NAMALWA (cell line): ENCODE results near the gene CLCA1.
A peak's percentile ranks its signal among the peaks of the same experiment; 100 is the strongest.

Experiments
- DNase-seq: peaks from one replicate; pipeline ENCODE4 v3.0.0-alpha.2; 2015; ENCODE audit warnings: low spot score

The CLCA1 gene

DNA sequence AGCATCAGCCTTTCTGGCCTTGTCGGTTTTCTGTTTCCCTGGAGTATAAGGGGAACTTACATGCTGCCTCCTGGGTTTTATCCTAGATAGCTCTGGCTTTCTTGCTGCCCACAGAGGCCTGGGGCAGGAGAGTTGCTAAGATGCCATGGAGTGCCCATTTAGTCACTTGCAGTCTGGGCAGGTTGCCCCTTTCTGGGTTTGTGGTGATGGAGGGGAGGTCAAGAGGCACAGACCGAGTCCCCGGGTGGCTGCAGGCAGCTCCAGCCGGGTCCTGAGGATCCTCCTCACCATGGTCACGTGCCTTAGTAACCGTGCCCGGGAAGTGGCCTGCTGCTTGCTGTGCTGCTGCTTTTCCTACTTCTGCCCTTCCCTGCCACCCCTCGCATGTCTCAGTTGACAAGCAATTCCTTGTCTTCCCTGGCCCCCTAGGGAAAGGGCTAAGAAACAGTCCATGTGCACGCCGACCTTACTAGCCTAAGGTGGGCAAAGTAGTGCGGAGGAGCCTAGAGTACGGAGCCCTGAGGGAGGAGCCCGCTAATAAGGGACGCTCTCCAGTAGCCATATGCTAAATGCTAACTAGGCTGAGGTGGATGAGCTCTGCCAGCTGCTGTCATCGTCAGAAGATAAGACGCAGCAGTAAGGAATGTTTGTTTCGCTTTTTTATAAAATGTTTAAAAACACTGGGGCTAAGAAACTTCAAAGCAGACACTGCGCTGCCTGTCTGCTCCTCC lies 34.8 kb downstream of the CLCA1 start:
- DNase-seq = no peak

DNA sequence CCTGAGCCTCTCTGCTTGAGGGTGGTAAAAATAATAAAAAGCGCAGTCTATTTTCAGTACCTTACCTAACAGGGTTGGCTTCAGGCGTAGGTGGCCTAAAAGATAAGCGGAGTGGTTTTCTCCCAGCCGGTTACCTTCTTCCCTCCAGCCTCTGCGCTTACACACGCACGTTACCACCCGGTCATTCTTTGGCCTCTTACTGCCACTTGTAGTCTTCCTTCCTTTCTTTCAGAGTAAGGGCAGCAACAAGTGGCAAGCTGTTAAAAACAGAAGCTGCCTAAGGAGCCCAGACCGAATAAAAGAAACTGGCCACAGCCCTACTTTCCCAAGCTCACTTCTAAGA lies 35.4 kb downstream of the CLCA1 start:
- DNase-seq = no peak

DNA sequence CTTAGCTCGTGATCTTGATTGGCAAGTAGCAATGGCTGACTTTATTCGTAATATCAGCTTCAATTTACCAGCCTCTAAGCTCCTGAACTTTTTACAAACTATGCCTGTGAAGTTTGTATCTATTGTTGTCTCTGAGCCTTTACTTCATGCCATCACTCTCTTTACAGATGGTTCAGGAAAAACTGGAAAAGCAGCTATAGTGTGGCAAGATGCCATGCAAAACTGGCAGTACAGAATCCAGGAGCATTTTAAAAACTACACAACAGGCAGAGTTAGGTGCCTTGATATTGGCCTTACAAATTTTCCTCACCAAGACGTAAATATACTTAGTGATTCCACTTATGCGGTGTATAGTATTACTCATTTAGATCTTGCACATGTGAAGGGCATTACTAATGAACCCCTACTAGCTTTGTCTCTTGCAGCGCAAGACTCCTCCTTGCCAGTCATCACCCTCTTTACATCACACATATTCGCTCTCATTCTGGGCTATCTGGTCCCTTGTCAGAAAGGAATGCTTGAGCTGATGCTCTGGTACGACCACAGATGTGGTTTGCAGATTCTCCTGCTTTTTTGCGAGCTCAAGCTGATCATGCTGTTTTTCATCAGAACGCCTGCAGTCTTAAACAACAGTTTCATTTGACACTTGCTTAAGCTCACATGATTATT lies 36.3 kb downstream of the CLCA1 start:
- DNase-seq = no peak

DNA sequence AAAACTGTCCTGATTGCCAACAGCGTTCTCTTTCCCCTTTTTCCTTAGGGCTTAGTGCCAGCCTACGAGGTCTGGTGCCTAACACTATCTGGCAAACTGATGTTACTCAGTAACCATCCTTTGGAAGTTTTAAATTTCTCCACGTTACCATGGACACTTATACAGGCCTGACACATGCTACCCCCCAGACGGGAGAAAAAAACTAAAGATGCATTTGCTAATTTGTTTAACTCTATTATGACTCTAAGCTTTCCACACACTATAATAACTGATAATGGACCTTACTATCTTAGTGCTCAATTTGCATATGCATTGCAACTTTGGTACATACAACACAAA lies 36.8 kb downstream of the CLCA1 start:
- DNase-seq = no peak

DNA sequence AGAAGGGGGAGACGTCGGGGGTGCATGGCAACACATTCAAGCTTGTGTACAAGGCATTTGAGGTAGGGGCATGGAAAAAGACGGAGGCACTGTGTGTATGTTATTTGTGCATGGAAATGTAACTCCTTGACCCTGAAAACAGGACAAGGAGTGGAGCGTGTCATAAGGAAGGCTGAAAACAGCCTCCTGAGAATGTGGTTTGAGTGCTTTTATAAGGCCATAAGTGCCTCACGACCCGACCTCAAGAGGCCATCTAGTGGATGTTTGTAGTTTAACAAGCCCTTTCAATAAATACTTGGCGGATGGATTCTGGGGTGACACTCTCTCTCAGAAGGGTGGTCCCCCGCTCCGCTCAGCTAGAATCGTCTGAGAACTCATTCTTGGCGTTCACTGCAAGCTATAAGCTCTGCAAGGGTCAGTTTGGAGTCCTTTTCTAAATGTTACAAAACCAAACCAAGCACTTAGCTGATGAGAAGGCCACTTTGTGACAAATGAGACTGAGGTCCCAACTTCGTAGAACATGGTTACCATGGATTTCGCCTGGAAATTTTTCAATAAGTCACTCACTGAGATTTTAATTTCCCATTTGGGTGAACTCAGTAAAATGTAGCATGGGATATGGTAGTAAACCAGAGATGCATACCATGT lies 39.3 kb downstream of the CLCA1 start:
- peak; percentile 54 for DNase-seq

DNA sequence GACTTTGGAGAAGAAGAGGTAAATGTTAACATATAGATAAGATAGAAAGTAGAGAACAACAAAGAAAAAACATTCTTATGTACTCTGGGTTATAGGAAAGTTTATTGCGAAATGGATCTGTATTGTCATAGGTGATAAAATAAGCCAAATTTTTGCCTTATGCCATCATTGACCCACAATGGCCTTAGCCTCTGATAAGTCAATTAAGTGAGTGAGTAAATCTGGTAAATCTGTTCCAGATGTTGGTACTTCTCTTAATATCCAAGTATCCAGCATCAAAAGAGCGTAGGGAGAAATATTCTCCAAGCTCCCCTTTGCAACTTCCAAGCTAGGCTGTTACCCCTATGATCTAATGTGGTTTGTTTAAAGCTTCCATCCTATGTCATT lies 39.8 kb downstream of the CLCA1 start:
- no peak for DNase-seq

DNA sequence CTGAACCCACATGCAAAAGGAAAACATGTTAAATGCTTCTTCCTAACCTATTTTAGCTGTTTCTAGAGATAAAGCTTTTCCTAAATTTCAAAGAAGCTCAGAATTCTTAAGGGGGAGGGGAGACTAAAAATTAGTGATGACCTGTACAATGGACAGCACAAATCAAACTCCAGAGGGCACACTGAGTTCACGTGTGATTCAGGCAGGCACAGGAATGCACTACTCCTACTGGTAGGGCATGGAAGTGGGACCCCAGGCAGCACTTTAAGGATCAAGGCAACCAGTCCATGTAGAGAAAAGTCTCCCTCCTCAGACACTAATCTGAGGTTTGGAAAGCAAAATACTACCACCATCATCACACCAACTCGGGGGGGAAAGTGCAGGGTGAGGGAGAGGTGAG lies 46.9 kb downstream of the CLCA1 start:
- DNase-seq = peak; percentile 35

DNA sequence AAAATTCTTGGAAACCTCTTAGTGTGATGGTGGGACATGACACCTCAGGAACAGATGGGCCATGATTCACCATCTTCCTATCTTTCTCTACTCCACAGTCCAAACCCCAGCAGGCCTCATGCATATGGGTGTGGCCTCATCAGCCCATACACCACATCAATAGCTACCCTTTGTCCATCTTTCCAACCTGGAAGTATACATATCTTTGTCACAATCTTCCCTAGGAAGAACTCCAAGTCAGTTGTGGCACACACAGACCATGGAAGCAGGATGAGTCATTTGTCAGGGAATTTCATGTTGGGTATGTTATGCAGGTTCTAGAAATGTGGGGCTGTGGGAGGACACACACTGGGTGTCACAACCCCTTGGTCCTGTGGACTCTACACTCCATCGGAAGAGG lies 47.6 kb downstream of the CLCA1 start:
- DNase-seq = no peak

DNA sequence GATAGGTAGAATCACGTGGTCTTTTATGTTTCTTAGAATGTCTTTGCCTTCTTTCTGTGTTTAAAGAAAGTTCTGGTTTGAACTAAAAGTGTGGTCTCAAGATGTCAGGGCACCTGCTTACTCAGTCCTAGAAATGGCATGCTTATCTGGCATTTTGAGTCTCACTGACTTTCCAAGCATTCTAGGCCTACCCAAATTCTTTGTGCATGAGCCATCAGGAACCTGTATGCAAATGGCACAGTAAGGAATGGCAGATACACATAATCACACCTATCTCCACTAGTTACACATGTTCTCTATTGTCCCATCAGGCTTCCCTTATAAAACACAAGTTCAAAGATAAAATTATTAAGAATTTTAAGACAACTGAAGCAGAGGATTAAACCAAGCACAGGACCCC lies 48.6 kb downstream of the CLCA1 start:
- DNase-seq = no peak

DNA sequence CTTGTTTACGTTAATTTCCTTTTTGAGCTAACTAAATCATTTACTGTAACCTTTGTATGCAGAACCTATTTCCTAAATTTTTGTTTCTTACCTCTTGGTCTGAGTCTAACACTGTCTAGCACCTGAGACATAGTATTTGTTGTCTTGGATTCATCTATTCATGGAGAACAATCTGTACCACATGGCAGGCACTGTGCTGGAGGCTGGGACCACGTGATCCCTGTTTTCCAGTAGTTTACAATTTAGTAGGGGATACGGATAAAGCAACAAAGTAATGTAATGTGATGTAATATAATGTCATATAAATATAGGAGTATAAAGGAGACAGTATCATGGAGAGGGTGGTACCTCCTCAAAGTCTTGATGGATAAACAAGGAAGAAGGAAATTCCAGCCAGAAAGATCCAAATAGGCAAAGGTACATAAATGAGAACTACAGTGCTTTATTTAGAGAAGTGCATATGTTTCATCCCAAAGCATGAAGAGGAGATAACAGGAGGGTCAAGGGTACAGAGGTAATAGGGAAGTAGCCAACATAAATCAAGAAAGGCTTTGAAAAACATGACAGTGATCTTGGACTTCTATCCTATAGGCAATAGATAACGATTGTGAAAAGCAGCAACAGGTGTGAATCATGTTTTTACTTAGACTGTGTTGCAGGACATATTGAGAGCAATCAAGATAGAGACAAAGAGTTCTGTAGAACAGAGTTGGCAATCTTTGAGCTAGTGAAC lies 52.2 kb downstream of the CLCA1 start:
- DNase-seq = no peak

DNA sequence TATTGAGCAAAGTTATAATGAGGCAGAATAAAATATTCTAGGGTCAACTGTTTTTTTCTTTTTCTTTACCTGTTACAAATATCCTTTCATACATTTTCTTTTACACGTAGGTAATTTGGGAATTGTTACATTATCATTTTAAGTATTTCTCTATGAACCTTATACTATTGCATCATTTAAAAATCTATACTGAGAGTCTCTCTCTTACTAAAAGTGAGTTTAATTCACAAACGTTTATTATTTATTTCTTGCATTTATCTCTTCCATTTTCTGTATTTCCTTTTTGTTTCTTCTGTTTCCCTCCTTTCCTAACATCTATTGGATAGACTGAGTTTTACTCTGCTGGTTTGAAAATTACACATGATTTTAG lies 52.8 kb downstream of the CLCA1 start:
- DNase-seq = no peak

DNA sequence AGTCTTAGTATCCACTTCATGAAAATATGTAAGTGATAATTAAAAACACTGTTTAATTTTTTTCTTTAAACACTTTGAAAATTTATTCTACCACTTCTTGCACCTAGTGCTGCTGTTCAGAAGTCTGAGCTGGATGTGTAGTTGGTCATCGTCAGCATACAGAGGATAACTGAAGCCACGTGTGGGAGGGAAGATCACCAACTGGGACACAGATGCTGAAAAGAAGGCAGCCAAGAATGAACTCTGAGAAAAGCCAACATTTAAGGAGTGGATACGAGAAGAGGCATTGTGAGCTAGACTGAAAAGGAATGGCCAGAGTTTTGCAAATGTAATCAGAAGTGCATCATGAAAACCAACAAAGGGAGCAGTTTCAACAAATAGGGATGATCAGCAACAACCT lies 53.5 kb downstream of the CLCA1 start:
- DNase-seq = no peak

DNA sequence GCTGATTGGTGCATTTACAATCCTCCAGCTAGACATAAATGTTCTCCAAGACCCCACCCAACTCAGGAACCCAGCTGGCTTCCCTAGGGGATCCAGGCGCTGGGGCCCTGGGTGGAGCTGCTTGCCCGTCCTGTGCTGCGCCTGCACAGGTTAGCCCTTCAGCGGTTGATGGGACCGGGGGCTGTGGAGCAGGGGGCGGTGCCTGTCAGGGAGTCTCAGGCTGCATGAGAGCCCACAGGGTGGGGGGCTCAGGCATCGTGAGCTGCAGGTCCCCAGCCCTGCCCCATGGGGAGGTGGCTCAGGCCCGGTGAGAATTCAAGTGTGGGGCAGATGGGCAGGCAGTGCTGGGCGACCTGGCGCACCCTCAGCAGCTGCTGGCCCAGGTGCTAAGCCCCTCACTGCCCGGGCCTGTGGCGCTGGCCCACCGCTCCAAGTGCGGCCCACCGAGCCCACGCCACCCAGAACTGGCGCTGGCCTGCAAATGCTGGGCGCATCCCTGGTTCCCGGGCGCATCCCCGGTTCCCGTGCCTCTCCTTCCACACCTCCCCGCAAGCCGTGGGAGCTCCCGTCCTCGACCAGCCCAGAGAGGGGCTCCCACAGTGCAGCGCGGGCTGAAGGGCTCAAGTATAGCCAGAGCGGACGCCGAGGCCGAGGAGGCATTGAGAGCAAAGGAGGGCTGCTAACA lies 55.1 kb downstream of the CLCA1 start:
- no peak for DNase-seq

DNA sequence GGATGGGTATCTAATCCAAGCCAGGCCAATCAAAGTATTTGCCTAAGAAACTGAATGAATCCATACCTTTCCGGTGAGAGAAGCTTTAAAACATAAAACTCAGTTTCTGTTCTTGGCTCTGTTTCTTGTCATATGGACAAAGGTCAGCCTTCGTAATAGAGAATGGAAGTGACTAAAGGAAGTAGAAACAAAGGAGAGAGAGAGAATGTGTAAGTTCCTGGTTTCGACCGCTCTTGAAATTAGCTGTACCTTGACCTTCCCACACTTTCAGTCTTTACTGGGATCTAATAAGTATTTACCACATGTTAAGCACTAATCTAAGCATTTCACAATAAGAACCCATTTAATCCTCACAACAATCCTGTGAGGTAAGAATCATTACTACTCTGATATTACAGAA lies 58.6 kb downstream of the CLCA1 start:
- no peak for DNase-seq

DNA sequence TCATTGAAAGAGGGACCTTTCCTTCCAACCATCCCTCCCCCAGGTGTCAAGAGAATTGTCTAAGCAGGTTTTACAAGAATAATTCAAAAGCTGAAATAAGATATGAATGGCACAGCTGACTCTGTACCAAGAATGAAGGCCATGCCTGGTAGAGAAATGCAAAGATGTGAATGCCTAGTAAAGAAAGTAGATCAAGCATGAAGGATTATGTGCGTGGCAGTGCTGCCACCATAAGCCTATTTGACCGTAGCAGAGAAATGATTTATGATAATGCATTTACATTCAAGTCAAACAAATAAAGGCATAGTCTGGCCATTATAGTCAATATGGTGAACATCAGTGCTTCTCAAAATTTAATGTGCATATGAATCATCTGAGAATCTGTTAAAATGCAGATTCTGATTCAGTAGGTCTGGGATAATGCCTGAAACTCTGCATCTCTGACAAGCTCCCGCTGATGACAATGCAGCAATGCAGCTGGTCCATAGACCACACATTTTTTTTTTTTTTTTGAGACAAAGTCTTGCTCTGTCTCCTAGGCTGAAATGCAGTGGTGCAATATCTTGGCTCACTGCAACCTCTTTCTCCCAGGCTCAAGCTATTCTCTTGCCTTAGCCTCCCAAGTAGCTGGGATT lies 61.6 kb downstream of the CLCA1 start:
- DNase-seq = no peak

DNA sequence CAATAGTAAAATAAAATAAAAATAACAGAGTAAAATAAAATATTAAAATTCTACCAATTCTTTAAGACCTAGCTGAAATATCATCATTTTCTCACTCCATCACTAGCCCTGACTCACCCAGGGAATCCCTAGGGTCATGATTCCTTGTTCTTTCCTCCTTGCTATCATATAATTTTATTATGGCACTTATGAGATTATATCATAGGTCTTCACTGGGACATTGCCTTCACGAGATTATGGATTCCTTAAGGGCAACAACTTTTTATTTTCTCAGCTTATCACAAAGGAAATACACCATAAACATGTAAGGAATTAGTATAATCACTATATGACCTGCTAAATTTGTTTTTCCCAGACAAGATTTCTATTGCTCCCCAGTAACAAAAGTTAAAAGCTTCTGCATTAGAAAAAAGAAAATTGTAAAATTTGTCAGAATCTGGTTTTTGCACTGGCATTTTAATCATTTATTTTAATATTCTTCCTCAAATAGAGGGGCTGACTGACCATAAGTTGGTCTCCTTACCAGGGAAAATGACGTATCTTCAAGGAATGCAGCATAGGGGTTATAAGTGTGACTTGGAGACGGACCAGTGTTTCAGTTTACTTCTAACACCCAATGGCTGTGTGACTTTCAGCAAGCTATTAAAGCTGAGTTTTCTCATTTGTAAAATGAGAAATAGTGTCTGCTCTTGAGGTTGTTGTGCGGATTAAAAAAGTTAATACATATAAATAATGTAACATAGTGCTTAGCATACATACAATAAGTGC lies 69.4 kb downstream of the CLCA1 start:
- DNase-seq = no peak

DNA sequence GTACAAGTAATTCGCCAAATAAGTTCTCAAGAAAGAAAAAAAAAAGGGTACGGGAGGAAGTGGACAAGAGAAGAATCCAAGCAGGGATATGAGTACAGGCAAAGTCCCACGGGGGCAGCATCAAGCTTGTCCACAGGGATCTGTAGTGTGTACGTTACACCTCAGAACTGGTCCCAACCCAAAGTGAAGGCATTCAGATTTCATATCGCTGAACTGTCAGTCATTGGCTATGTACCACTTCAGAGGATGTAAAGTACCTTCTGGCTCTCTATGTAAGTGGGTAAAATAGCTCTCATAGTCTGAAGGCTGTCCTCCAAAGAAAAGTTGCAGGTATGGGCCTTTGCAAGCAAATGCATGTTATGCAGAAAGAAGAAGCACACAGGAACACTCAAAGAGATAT lies 70.0 kb downstream of the CLCA1 start:
- no peak for DNase-seq

DNA sequence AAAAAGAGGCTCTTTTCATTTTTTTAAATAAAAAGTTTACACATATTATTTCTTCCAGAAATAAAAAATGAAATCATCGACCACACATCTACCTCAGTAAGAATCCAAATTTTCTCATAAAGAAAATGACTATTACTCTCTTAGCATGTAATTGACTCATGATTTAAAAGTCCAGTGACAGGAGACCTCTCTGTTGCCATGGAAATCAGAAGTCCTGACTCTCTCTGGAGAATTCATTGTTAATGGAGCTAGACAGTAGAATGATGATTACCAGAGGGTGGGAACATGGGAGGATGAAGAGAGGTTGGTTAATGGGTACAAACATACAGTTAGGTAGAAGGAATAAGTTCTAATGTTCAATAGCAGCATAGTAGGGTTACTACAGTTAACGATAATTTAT lies 73.1 kb downstream of the CLCA1 start:
- no peak for DNase-seq

DNA sequence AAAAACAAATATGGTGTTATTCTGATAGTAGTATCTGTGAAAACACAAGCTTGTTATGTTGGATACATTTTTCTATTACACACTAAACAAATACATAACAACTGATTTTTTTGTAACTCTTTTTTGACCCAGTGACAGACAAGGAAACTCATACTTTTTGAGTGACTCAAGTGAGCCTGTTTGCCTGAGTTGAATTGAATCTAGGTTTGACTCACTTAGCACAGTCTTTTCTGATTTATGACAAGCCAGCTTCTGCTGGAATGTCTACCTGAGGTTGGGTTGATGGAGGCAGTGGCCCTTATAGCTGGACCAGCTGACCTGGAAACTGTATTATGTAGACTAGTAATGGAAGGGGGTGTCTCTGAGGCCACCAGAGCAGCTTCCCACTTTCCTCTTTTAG lies 73.9 kb downstream of the CLCA1 start:
- DNase-seq = no peak

DNA sequence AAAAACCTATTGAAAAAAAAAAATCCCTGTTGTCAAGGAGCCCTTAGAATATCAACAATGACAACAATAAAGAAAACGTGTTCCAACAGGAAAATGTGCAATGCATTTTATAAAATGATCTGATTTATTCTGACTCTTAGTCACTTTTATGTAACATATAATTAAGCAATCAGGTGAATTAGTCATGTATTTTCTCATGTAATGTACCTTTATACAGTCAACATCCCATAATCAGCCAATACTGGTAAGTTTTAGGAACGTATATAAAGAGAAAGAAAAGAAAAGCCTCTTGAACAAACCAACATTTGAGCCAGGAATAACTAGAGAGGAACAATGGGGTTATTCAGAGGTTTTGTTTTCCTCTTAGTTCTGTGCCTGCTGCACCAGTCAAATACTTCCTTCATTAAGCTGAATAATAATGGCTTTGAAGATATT lies 78.1 kb downstream of the CLCA1 start, which contains the start of gene CLCA4:
Gene CLCA4 (plus strand): TSS at position 292 of the 435 bp plus-strand sequence. CDS start 42 bp downstream, at position 334.
- DNase-seq = no peak

DNA sequence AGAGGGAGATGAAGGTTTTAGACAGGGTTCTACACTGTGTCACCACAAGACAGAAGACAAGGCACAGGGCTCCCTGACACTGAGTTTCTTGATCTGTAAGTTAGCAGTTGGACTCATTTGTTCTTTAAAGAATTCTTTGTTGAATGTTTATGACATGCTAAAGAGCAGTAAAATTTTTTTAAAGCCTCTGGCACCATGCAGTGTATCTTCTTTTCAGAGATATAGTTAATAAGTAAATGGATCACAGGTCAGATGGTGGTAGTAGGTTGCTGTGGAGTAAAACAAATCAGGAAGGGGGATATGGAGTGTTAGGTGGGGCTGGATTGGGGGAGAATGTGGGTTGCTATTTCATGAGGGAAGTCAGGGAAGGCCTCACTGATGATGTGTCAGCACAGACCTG lies 80.1 kb downstream of the CLCA1 start:
- DNase-seq = no peak
